HG02763 (cell line): Measurements from ENCODE around the gene UBR4.

Experiments
- ATAC-seq: cut with Tn5 transposase; IDR thresholded peaks from one replicate; pipeline ENCODE4 v1.9.1; 2021; ENCODE audit warnings: mild to moderate bottlenecking, moderate library complexity; ENCODE audit not compliant: unreplicated experiment

The UBR4 gene

GRCh38 chr1:19074361-19074901 is 135.6 kb downstream of the UBR4 start:
- no peak for ATAC-seq

- ATAC-seq = no peak
These were observed 136.5 kb downstream of the UBR4 start for GRCh38 chr1:19073311-19074186.

GRCh38 chr1:19072285-19072981 is 137.6 kb downstream of the UBR4 start:
- ATAC-seq = no peak

GRCh38 chr1:19071674-19072281 is 138.3 kb downstream of the UBR4 start:
- ATAC-seq = no peak

- ATAC-seq = no peak
These were observed 139.0 kb downstream of the UBR4 start for GRCh38 chr1:19070891-19071621.

GRCh38 chr1:19070197-19070651 is 139.8 kb downstream of the UBR4 start:
- no peak for ATAC-seq

- no peak for ATAC-seq
These were observed 141.3 kb downstream of the UBR4 start for GRCh38 chr1:19068639-19069276.

- ATAC-seq = no peak
These were observed 142.0 kb downstream of the UBR4 start for GRCh38 chr1:19067912-19068638.

- no peak for ATAC-seq
These were observed 142.7 kb downstream of the UBR4 start for GRCh38 chr1:19067182-19067911.

- ATAC-seq = no peak
These were observed 143.2 kb downstream of the UBR4 start for GRCh38 chr1:19066874-19067181.

GRCh38 chr1:19066248-19066873 is 143.7 kb downstream of the UBR4 start:
- no peak for ATAC-seq

- no peak for ATAC-seq
These were observed 144.4 kb downstream of the UBR4 start for GRCh38 chr1:19065526-19066247.

- ATAC-seq = no peak
These were observed 145.1 kb downstream of the UBR4 start for GRCh38 chr1:19064906-19065450.

- ATAC-seq = no peak
These were observed 146.9 kb downstream of the UBR4 start for GRCh38 chr1:19063122-19063521.

GRCh38 chr1:19062258-19063029 is 147.6 kb downstream of the UBR4 start:
- no peak for ATAC-seq

GRCh38 chr1:19061798-19062197 is 148.3 kb downstream of the UBR4 start:
- no peak for ATAC-seq

- ATAC-seq = no peak
These were observed 148.7 kb downstream of the UBR4 start for GRCh38 chr1:19061343-19061742.
